Measurements from ENCODE around the gene HOXC4.
"Not testable (repeated sequence)": the region's sequence is repeated elsewhere in the genome, so short reads cannot be mapped to it uniquely, and the experiment has no call there.

The HOXC4 gene

GRCh38 chr12:54037360-54038283, 16.0 kb upstream of the HOXC4 start:
- no peak for TF ChIP-seq ZNF274 (IDR thresholded peaks at IDR 0.05; ENCODE audit: low read depth, low read length)
- H3K4me3 ChIP-seq (ENCODE audit: low read length) = no peak overlapping the region; the same call in 1 of the 2 replicates

- no peak for TF ChIP-seq ZNF274 (IDR thresholded peaks at IDR 0.05; ENCODE audit: low read depth, low read length)
- H3K4me3 ChIP-seq (ENCODE audit: low read length) = no peak overlapping the region; the same call in 1 of the 2 replicates
These were observed 15.3 kb upstream of the HOXC4 start for GRCh38 chr12:54038284-54038870.

GRCh38 chr12:54038871-54039414, 14.7 kb upstream of the HOXC4 start:
- TF ChIP-seq ZNF274 (IDR thresholded peaks at IDR 0.05; ENCODE audit: low read depth, low read length) = no peak
- no peak overlapping the region for H3K4me3 ChIP-seq (ENCODE audit: low read length)

DNA sequence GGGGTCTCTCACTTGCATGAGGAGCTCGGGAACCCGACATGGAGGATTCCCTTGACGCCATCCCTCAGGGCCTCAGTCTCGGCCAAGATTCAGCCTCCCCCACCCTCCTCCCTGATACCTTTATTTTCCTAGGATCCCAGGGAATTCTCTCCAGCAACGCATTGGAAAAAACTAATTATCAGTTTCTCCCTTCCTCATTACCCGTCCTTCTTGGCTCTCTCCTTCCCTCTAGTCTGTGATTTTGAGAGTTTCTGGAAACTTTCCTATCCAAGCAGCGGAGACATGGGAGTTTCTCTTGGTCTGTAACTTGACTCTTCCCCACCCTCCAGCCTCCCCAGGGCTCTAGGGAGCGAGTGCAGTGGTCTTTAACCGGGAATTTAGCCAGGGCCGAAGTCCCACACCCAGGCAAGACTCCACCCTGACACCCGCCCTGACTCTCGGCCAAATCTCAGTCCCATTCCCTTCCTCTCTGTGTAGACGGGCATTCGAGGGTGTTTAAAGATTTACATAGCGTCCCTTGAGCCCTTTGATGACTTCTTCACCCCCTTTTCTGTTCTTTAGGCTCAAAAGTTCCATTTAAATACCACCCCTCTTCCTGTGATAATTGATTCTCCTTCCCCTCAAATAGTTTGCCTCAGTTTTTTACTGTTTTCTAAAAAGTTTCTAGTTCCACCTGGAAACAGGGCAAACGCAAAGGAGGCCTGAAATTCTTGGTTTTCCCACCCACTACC, 14.1 kb upstream of the HOXC4 start:
- no peak overlapping the region for H3K4me3 ChIP-seq (ENCODE audit: low read length)

DNA sequence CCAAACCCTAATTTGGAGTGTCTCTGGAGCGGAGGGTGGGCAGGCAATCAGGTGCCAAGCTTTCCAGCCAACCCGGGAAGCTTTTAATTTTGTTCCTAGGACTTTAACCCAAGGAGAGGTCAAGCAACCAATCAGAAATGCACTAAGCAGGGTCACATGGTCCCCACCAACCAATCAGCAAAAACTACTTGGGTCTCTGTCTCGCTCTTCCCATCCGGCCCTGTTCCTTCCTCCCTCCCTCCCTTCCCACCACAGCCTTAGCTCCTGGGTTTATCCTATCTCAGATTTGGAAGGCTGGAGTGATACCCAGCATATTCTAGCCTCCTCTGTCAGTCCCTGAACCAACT, 13.5 kb upstream of the HOXC4 start:
- no peak for TF ChIP-seq ZNF274 (IDR thresholded peaks at IDR 0.05; ENCODE audit: low read depth, low read length)
- no peak overlapping the region for H3K4me3 ChIP-seq (ENCODE audit: low read length)

More for the DNA sequence above, 14.1 kb upstream of the HOXC4 start:
- TF ChIP-seq ZNF274 (IDR thresholded peaks at IDR 0.05; ENCODE audit: low read depth, low read length) = no peak

- TF ChIP-seq ZNF274 (IDR thresholded peaks at IDR 0.05; ENCODE audit: low read depth, low read length) = no peak
- no peak overlapping the region for H3K4me3 ChIP-seq (ENCODE audit: low read length)
These were observed 13.0 kb upstream of the HOXC4 start for GRCh38 chr12:54040648-54041047.

DNA sequence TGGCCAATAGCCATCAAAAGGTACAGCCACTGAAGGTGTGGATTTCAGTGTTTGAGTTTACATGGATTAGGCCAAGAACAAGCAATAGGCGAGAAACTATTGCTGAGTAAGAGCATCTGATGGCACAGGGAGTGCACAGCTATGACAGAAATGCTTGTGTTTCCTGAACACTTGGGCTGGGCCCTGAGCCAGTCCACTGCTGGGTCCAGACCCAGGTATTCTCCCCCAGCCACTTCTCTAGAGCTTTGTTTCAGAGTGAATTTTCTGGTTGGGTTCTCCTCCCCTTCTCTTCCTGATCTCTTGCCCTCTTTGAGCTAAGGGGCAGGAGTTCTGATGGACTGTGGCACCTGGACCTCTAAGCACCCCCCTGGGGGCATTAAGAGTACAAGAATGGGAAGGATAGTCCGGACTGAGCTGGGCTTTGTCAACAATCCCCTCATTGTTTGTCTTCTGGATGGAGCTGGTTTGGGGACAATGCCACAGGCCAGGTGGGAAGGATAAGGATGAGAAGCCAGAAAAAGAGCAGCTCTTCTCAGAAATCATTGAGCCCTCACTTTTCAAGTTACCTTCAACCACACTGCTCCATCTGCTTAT, 12.4 kb upstream of the HOXC4 start:
- no peak for TF ChIP-seq ZNF274 (IDR thresholded peaks at IDR 0.05; ENCODE audit: low read depth, low read length)

GRCh38 chr12:54042033-54042432, 11.6 kb upstream of the HOXC4 start:
- not testable (repeated sequence) for H3K4me3 ChIP-seq (ENCODE audit: low read length)

More for the DNA sequence above, 12.4 kb upstream of the HOXC4 start:
- H3K4me3 ChIP-seq (ENCODE audit: low read length) = no peak overlapping the region

- no peak overlapping the region for H3K4me3 ChIP-seq (ENCODE audit: low read length)
- TF ChIP-seq ZNF274 (IDR thresholded peaks at IDR 0.05; ENCODE audit: low read depth, low read length) = no peak
These were observed 10.4 kb upstream of the HOXC4 start for GRCh38 chr12:54042970-54043853.

- TF ChIP-seq ZNF274 (IDR thresholded peaks at IDR 0.05; ENCODE audit: low read depth, low read length) = no peak
- H3K4me3 ChIP-seq (ENCODE audit: low read length) = no peak overlapping the region
These were observed 9.1 kb upstream of the HOXC4 start for GRCh38 chr12:54044425-54045103.

GRCh38 chr12:54045401-54045800, 8.2 kb upstream of the HOXC4 start:
- no peak overlapping the region for H3K4me3 ChIP-seq (ENCODE audit: low read length)

DNA sequence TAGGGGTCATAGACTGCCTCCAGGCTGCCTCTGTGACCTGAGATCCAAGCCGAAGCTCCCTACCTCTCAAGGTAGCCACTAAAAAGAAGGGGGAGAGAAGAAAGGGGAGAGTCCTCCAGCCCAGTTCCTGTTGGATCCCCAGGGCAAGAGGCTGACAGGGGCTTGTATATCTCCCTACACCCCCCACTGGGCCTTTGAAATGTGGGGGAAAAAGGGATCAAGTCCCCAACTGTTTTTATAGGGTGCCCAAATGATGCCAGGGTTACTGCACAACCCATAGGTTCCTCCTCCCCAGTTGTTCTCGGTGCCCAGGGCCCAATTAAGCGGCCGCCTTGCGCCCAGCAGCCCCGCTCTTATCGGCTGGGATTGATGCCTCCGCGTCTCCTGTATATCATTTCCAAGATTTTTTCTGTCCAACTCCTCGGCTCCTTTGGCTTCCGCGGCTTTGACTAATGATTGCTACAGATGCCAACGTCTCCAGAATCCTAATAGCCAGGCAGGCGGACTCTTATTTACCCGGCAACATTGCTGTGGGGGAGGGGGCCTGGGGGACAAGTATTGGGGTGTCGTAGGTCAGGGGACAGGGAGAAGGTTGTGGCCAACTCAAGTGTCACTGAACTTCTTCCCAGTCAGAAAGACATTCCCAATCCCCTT, 7.6 kb upstream of the HOXC4 start:
- no peak overlapping the region for H3K4me3 ChIP-seq (ENCODE audit: low read length)
- TF ChIP-seq ZNF274 (IDR thresholded peaks at IDR 0.05; ENCODE audit: low read depth, low read length) = no peak

More at GRCh38 chr12:54045401-54045800, 8.2 kb upstream of the HOXC4 start:
- TF ChIP-seq ZNF274 (IDR thresholded peaks at IDR 0.05; ENCODE audit: low read depth, low read length) = no peak

All from GM08714 (cell line).